ENCODE data around the gene SLIT3.

The SLIT3 gene

DNA sequence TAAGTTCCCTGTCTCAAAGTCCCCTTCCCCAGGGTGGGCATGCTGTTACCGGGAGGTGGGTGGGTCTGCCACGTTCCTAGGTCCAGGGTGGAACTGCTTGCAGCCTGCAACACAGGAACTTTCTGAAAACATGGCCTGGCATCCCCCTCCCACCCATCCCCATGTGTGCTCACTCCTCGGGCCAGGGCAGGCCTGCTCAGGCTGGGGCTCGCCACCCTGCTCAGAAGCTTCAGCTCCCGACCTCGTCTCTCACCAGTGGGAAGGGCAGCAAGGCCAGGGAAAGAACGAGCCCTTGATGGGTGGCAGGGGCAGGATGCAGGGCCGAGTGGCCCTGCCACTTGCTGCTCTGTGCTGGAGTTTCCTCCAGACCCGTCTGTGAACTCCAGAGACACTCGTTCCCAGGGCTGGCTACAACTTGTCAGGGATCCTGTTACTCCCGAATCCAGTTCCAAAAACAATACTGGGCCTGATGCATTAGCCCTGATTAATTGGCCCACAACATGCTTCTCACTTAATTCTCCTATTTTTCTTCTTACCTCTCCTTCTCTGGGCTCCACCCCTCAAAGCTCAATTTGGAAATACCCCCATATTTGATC lies 197.3 kb downstream of the SLIT3 start:
- DNase-seq (ENCODE audit: low spot score) = no peak

- DNase-seq (ENCODE audit: low spot score) = no peak
Measured at GRCh38 chr5:169101966-169102365, 199.0 kb downstream of the SLIT3 start.

DNA sequence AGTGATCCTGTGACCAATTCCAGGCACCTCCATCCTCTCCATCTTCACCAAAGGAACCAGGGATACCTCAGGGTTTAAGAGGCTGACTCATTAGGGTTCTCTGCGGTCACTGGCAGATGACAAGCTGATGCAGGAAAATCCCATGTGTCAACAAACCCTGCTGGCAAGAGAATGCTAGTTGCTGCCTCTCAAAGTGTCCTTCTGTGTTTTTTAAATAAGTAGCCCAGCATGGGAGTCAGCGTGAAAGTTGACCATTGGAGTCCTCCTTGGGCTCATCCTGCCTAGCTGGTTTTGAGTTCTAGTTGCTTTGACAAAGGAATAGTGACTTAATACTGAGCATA lies 200.2 kb downstream of the SLIT3 start:
- DNase-seq (ENCODE audit: low spot score) = no peak

- DNase-seq (ENCODE audit: low spot score) = no peak
Measured at GRCh38 chr5:169099801-169100734, 200.9 kb downstream of the SLIT3 start.

GRCh38 chr5:169098331-169099121 lies 202.4 kb downstream of the SLIT3 start:
- no peak for DNase-seq (ENCODE audit: low spot score)

DNA sequence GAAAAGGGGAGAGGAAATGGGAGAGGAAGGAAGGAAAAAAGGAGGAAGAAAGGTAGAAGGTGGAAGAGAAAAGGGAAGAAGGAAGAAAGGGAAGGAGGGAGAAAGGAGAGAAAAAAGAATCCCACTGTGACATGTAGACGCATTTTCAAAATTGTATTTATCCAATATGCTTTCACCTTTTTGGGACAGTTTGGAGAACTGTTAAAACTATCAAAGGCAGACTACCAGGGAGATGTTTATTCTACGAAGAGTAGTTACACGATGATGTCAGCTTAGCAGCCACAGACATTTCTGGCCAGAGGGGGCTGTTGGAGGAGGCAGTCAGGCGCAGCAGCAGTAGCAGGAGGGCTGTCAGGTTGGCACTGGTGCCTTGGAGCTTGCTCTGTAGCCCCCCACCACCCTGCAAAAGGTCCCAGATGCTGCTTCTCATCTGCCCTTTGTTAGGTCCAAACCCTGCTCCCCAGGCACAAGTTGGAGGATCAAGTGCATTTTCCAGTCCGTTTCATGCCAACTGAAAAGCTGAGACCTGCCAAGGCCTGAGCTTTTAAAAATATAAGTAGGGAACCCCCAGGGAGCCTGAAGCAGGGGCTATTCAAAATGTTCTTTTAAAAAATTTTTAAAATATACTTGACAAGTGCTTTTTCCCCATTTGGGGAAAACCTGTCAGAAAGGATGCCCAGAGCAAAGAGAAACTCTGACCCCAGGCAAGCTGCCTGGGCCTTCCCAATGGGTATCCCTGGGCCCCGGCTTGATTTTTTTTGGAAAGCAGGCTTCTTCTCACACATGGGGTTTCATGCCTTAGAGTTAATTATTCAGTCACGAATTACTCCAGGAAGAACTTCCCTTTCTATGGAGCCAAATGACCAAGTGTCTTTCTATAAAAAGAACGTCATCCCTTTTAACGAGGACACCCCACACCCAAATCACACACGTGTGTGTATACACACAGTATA lies 203.3 kb downstream of the SLIT3 start:
- no peak for DNase-seq (ENCODE audit: low spot score)

DNA sequence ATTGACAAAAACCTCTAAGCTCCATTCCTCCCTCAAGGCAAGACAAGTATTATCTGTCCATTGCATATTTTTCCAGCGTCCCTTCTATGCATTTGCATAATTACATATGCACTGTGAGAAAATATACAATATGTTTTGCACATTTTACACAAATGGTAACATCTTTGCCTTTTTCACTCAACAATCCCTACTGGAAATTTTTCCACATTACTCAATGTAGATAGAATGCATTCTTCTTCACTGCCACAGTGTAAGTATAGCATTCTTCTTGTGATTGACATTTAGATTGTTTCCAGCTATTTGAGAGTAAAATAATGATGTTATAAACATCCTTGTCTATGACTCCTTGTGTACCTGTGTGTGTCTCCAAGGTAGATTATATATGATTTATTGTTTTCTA lies 205.0 kb downstream of the SLIT3 start:
- DNase-seq (ENCODE audit: low spot score) = no peak

DNA sequence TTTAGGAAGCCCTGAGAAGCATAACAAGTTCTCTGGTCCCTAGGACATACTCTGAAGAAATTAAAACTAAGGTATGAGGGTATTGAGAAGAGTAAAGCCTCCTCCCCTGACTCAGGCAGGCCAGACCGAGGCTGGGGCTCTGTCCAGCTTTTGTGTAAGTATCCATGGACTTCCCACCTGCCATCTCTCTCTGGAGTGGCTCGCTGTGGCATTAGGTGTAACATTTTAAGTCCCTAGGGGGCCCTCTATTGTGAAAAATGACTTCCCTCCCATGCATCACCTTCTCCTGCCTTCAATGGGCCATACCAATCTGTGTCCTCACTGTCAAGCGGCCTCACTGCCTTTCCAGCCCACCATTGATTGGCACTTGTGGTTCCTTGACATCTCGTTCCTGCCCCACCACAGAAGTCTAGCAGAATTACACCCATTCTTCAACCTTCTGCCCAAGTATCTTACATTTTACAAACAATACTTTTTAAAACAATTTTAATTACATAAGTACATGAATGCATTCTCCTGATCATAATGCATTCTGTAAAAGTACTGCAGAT lies 205.5 kb downstream of the SLIT3 start:
- DNase-seq (ENCODE audit: low spot score) = no peak

DNA sequence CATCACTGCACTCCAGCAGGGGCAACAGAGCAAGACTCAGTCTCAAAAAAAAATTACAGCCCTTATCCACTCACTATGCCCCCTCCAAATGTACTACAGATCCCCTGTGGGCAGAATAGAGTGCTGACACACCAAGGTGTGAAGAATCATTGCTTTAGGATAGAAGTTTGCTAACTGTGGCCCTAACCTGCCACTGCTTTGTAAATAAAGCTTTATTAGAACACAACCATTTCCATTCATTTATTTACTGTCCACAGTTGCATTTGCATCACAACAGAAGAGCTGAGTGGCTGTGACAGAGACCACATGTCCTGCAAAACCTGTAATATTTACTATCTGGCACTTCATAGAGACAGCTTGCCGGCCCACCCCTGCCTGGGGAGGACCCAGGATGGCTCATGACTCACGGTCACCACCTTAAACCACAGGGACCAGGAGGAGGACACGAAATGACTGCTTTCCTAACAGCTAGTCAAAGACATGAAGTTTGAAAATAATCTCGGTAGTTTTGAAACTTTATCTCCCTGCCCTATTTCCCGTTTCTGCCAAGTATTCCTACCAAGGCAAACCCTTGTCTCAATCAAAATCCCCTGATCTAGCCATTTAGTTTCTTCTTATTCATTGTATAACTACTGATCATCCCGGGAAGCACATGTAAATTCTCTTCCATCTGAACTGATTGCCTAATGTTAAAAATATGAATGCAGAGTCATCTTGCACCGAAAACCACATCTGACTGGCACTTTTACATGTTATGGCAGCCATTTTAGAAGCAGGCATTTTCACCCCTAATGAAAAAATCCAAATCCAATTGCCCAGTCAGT lies 206.1 kb downstream of the SLIT3 start:
- no peak for DNase-seq (ENCODE audit: low spot score)

DNA sequence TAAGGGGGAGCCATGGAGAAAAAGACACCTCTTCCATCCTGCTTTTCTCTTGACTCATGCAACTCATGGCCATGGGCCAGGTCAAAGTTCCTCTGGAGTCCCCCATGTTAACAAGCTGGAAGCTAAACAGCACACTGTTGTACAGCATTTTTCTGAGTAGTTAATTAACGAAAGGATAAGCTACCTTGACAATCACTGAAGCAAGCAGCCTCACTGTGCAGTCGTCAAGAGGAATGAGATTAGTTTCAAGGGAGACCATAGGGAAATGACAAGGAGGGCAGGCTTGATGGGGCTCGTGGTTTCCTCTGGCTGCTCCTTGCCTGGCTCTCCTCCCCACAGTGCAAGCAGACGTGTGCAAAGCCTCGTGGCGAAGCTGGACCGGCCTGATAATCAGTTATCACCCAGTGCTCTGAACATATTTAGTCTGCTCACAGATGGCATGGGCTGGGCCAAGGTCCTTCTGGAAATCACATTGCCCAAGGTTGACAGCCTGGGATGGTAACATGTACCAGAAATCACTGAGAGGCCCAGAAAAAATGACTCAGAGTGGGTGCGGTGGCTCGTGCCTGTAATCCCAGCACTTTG lies 209.5 kb downstream of the SLIT3 start:
- no peak for DNase-seq (ENCODE audit: low spot score)

DNA sequence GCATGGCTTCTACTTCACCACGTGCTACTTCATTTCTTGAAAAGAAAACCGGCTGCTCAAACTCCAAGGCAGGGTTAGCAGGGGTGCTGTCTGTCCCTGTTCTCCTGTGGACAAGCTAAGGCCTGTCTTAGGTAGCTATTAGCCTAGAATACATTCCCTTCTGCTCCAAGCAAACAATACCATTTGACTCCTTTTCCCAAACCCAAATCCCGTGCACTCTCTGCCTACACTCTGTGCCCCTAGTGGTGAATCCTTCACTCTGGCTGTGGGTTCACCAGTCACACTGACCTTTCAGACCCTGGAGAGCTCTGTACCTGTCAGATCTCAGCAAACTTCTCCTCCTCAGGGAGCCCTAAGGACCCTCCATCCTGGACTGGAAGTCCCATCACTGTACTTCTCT lies 211.6 kb downstream of the SLIT3 start:
- no peak for DNase-seq (ENCODE audit: low spot score)

- no peak for DNase-seq (ENCODE audit: low spot score)
Measured at GRCh38 chr5:169088028-169088725, 212.8 kb downstream of the SLIT3 start.

GRCh38 chr5:169085636-169086035 lies 215.3 kb downstream of the SLIT3 start:
- no peak for DNase-seq (ENCODE audit: low spot score)

- DNase-seq (ENCODE audit: low spot score) = no peak
Measured at GRCh38 chr5:169085212-169085611, 215.7 kb downstream of the SLIT3 start.

DNA sequence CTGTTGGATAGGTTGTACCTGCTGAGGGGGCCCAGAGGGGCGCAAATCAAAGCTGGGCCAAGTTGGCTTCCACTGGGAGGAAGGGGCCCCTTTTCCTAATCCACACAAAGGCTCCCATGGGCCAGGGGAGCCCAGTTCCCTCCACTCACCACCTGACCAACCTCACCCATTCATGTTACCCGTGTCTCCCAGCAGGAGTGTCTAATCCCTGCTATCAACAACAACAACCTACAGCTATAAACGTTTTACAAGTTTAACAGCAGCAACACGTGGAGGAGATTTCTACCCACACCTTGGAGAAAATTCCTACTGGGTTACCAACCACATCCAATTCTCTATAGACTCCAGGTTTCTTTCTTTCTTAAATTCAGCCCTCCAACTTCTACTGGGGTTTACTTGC lies 216.2 kb downstream of the SLIT3 start:
- no peak for DNase-seq (ENCODE audit: low spot score)

- no peak for DNase-seq (ENCODE audit: low spot score)
Measured at GRCh38 chr5:169083394-169084018, 217.4 kb downstream of the SLIT3 start.

- no peak for DNase-seq (ENCODE audit: low spot score)
Measured at GRCh38 chr5:169081000-169081724, 219.8 kb downstream of the SLIT3 start.

GRCh38 chr5:169080448-169080911 lies 220.5 kb downstream of the SLIT3 start:
- DNase-seq (ENCODE audit: low spot score) = no peak
